22Rv1 (cell line): ENCODE results near the gene GRIA1.

Source experiments
- H3K27ac ChIP-seq: fragments of 450-650 bp; 2 replicates; pipeline ENCODE4 v1.5.1; 2017
- ZFX ChIP-seq: fragments of 450-650 bp; IDR thresholded peaks from 2 replicates; pipeline ENCODE4 v1.6.1; 2017; ENCODE audit warnings: antibody characterized with exemption, borderline replicate concordance
- TF ChIP-seq, protein P1 (sequence below): fragments of 450-650 bp; IDR thresholded peaks from 2 replicates; pipeline ENCODE4 v1.5.1; 2017; ENCODE audit warnings: mild to moderate bottlenecking

GRIA1 gene

DNA sequence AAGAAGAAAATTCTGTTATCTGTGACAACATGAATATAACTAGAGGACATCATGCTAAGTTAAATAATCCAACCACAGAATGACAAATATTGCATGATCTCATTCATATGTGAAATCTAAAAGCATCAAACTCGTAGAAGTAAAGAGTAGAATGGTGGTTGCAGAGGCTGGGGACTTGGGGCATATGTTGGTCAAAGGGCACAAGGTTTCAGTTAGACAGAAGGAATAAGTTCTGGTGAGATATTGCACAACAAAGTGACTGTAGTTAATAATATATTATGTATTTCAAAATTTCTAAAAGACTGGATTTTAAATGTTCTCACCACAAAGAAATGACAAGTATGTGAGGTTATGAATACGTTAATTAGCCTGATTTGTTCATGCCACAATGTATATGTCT is 24.8 kb downstream of the GRIA1 start:
- TF ChIP-seq, protein P1, sequence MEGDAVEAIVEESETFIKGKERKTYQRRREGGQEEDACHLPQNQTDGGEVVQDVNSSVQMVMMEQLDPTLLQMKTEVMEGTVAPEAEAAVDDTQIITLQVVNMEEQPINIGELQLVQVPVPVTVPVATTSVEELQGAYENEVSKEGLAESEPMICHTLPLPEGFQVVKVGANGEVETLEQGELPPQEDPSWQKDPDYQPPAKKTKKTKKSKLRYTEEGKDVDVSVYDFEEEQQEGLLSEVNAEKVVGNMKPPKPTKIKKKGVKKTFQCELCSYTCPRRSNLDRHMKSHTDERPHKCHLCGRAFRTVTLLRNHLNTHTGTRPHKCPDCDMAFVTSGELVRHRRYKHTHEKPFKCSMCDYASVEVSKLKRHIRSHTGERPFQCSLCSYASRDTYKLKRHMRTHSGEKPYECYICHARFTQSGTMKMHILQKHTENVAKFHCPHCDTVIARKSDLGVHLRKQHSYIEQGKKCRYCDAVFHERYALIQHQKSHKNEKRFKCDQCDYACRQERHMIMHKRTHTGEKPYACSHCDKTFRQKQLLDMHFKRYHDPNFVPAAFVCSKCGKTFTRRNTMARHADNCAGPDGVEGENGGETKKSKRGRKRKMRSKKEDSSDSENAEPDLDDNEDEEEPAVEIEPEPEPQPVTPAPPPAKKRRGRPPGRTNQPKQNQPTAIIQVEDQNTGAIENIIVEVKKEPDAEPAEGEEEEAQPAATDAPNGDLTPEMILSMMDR = no peak
- no peak for TF ChIP-seq ZFX
- H3K27ac ChIP-seq = no peak overlapping the region

DNA sequence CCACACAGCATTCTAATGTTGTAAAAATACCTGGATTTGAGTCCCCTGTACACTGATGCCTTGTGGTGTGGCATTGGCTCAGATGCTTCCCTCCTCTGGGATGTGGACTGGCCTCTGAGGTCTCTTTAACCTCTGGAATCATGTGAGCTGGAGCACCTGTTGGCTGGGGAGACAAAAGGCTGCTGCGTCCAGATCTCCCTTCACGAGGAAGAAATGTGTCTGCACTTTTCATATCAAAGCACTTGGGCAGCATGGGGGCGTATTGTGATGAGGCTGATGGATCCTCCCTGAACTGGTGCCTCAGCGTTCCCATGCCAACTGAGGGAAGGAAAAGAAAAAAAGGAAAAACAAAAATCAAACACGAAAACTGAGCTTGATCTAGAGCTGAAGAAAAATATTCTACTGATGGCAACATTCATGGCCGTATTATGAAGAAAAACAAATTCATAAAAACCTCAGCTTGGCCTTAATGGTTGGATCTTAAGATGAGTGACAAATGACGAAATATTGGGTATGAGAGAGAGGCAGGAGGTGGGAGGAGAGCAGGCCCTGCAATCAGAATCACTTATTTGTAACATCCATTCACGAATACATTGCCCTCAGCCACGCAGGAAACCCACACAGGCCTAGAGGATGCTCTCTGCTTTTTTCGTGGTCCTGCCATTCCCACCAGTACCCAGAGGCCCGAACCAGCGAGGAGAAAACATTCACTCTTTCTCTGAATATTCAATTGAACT is 26.2 kb downstream of the GRIA1 start:
- TF ChIP-seq ZFX = no peak
- TF ChIP-seq, protein P1 = no peak
- H3K27ac ChIP-seq = no peak overlapping the region

DNA sequence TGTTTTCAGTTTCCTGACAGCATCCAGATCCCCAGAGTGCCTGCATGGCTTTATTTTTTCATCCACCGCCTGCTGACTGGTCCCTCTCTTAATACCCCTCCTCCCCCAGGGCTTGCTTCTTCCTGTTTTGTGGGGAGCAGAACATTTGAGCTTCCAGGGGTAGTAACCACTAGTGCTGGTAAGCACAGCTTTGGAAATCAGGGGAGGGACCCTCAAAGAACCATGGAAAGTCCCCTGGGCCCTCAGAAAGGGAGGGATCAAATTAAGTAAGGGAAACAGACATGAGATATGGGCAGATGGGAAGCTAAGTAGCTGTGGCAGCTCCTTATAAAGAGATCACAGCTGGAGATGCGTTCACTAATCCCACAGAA is 26.8 kb downstream of the GRIA1 start:
- no peak overlapping the region for H3K27ac ChIP-seq

DNA sequence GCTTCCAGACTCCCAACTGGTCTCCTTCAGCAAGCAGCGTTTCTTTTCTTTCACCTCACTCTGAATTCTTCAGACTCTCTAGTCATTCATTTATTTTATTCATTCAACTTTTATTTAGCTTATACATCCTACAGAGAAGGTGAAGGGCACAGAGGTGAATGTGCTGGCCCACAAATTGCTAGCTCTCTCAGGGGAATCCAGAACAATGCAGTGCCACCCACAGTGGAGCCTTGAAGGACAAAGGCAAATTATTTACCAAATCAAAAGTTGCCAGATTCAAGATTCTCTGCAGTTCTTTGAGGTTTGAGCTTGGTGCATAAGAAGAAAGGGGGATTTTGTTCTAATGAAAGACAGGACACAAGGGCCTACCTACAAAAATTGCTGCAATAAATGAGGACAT is 29.7 kb downstream of the GRIA1 start:
- H3K27ac ChIP-seq = no peak overlapping the region
- TF ChIP-seq, protein P1 = no peak
- no peak for TF ChIP-seq ZFX

More for the DNA sequence above, 26.8 kb downstream of the GRIA1 start:
- TF ChIP-seq, protein P1 = no peak
- TF ChIP-seq ZFX = no peak

DNA sequence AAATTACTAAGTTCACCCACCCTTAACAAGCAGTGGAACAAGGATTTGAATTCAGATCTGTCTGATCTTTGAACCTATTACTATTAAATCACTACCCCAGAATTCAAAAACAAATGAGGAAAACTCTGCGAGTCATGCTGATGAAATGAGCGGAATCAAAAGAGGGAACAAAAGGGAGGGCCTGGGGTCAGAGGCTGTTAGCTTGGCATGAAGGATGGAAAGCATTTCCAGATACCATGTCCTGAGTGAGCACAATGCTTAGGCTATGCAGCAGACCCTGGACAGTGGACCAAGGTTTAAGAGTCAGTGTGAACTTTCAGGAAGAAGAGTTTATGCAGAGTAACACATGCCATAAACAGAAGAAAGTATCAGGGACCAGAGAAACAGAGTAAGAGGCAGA is 30.5 kb downstream of the GRIA1 start:
- no peak overlapping the region for H3K27ac ChIP-seq
- TF ChIP-seq, protein P1 = no peak
- TF ChIP-seq ZFX = no peak

DNA sequence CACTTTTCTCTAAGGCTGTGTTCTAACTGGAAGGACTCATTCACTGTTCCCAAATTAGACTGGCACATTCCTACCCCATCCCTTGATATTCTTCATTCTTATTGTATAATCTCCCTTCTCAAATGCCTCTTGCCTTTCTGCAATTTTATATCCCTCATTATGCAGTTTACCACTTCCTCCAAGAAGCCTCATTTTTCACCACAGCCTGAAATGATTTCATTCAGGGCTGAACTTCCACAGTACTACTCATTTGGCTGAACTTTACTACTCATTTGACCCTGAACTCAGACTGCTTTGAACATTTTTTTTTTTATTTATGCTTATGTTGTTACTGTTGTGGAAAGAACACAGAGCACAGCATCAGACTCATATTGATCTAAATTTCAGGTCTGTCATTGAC is 32.7 kb downstream of the GRIA1 start:
- TF ChIP-seq ZFX = no peak
- H3K27ac ChIP-seq = no peak overlapping the region

DNA sequence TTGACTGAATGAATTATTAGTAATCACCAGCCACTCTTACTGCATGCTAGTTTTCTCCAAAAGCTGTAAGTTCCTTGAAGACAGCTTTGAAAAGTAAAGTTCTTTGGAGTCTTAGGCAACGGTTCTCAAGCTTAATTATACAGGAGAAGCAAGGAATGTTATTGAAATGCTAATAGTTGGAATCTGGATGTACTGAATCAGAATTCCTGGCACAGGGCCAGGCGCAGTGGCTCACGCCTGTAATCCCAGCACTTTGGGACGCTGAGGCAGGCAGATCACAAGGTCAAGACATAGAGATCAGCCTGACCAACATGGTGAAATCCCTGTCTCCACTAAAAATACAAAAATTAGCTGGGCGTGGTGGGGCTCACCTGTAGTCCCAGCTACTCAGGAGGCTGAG is 33.4 kb downstream of the GRIA1 start:
- no peak overlapping the region for H3K27ac ChIP-seq
- TF ChIP-seq, protein P1 = no peak
- no peak for TF ChIP-seq ZFX

DNA sequence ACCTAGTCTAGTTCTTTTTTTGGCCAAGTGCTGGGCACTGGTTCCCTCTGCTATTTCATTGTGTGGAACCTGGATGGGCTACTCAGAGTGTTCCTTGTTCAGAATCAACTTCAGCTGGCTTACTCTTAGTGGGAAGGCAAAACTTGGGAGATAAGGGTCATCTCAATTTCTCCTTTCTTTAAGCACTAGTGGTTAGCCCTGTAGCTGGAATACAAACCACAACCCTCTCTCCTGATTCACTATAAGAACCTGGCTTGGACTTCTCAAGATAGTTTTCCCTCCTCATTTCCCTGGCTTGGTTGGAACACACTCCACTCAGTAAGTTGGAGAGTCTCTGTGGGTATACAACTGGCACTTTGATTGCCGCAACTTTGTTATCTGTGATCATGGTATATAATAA is 35.1 kb downstream of the GRIA1 start:
- TF ChIP-seq, protein P1 = no peak
- TF ChIP-seq ZFX = no peak

More for the DNA sequence above, 35.1 kb downstream of the GRIA1 start:
- H3K27ac ChIP-seq = no peak overlapping the region
